HEK293 (cell line): ENCODE results near the gene PITPNC1.

Source experiments
- CTCF ChIA-PET: fragments of 350-600 bp; formaldehyde crosslinking; extraction: SDS; loops from one replicate; lab custom pipeline; 2021; ENCODE audit warnings: antibody characterized with exemption; lab: Yijun Ruan, JAX
- POLR2A ChIA-PET: fragments of 300-600 bp; formaldehyde crosslinking; extraction: SDS; loops from one replicate; lab custom pipeline; 2020; ENCODE audit warnings: antibody characterized with exemption, inconsistent platforms; lab: Yijun Ruan, JAX
- H3K27ac ChIP-seq: fragments of 200-500 bp; sonication (Bioruptor generic); 2 replicates; pipeline ENCODE4 v1.5.1; 2014; ENCODE audit warnings: low read depth, low read length, control low read depth, inconsistent platforms; ENCODE audit errors: extremely low read depth
- H3K36me3 ChIP-seq, 2 experiments: fragments of 200-500 bp in 1 of 2; sonication (Bioruptor generic) in 1 of 2; 1 replicate in 1 of 2; 2 replicates in 1 of 2; pipeline ENCODE4 v1.5.1; 2014 to 2017; ENCODE audit warnings: inconsistent platforms in 2 of 2, low read length in 2 of 2; ENCODE audit not compliant: control insufficient read depth in 2 of 2, insufficient read depth in 1 of 2
- H3K4me1 ChIP-seq: fragments of 200-500 bp; sonication (Bioruptor generic); 2 replicates; pipeline ENCODE4 v1.5.1; 2014; ENCODE audit warnings: mild to moderate bottlenecking, low read length, inconsistent platforms; ENCODE audit not compliant: control insufficient read depth, insufficient read depth
- H3K4me3 ChIP-seq: 2 replicates; pipeline ENCODE4 v1.5.1; 2011; ENCODE audit warnings: low read depth, mild to moderate bottlenecking, control low read depth, low read length, moderate library complexity
- H3K9me3 ChIP-seq: fragments of 200-500 bp; sonication (Bioruptor generic); 2 replicates; pipeline ENCODE4 v1.5.1; 2014; ENCODE audit warnings: low read depth, low read length, inconsistent platforms; ENCODE audit not compliant: control insufficient read depth, insufficient read depth
- BCL6B ChIP-seq: fragments of 450-650 bp; formaldehyde crosslinking; IDR thresholded peaks from 2 replicates; pipeline ENCODE4 v1.5.1; 2017; ENCODE audit warnings: missing biosample characterization, missing genetic modification characterization
- ELK4 ChIP-seq: IDR thresholded peaks from 2 replicates; pipeline ENCODE4 v1.6.1; 2011; ENCODE audit warnings: mild to moderate bottlenecking, low read depth, low read length, borderline replicate concordance
- GFI1B ChIP-seq: fragments of 450-650 bp; formaldehyde crosslinking; IDR thresholded peaks from 2 replicates; pipeline ENCODE4 v1.5.1; 2016; ENCODE audit warnings: missing biosample characterization, missing genetic modification characterization
- KLF10 ChIP-seq: fragments of 450-650 bp; IDR thresholded peaks from 2 replicates; pipeline ENCODE4 v1.5.1; 2018; ENCODE audit warnings: missing biosample characterization, mild to moderate bottlenecking, missing genetic modification characterization
- OVOL3 ChIP-seq: fragments of 450-650 bp; formaldehyde crosslinking; IDR thresholded peaks from 2 replicates; pipeline ENCODE4 v1.5.1; 2016; ENCODE audit warnings: missing biosample characterization, missing genetic modification characterization
- SP3 ChIP-seq: fragments of 450-650 bp; formaldehyde crosslinking; IDR thresholded peaks from 2 replicates; pipeline ENCODE4 v1.5.1; 2016; ENCODE audit warnings: missing biosample characterization, missing genetic modification characterization
- ZBTB10 ChIP-seq: fragments of 450-650 bp; formaldehyde crosslinking; IDR thresholded peaks from 2 replicates; pipeline ENCODE4 v1.5.1; 2016; ENCODE audit warnings: missing biosample characterization, missing genetic modification characterization
- ZBTB48 ChIP-seq: fragments of 450-650 bp; formaldehyde crosslinking; IDR thresholded peaks from 2 replicates; pipeline ENCODE4 v1.5.1; 2016; ENCODE audit warnings: missing biosample characterization, missing genetic modification characterization
- ZNF146 ChIP-seq: fragments of 450-650 bp; formaldehyde crosslinking; IDR thresholded peaks from 2 replicates; pipeline ENCODE4 v1.5.1; 2016; ENCODE audit warnings: missing biosample characterization, missing genetic modification characterization
- ZNF148 ChIP-seq: fragments of 450-650 bp; formaldehyde crosslinking; IDR thresholded peaks from 2 replicates; pipeline ENCODE4 v1.5.0; 2017; ENCODE audit warnings: missing biosample characterization, missing genetic modification characterization, borderline replicate concordance
- ZNF169 ChIP-seq: fragments of 450-650 bp; formaldehyde crosslinking; IDR thresholded peaks from 2 replicates; pipeline ENCODE4 v1.5.1; 2016; ENCODE audit warnings: missing biosample characterization, missing genetic modification characterization
- ZNF239 ChIP-seq: fragments of 450-650 bp; formaldehyde crosslinking; IDR thresholded peaks from 2 replicates; pipeline ENCODE4 v1.5.1; 2016; ENCODE audit warnings: missing biosample characterization, missing genetic modification characterization
- ZNF433 ChIP-seq: fragments of 450-650 bp; formaldehyde crosslinking; IDR thresholded peaks from 2 replicates; pipeline ENCODE4 v1.5.1; 2016; ENCODE audit warnings: missing biosample characterization, missing genetic modification characterization, low read depth
- ZNF529 ChIP-seq: fragments of 450-650 bp; formaldehyde crosslinking; IDR thresholded peaks from 2 replicates; pipeline ENCODE4 v1.5.1; 2017; ENCODE audit warnings: missing genetic modification characterization, missing biosample characterization; ENCODE audit not compliant: insufficient replicate concordance
- ZNF530 ChIP-seq: fragments of 450-650 bp; formaldehyde crosslinking; IDR thresholded peaks from 2 replicates; pipeline ENCODE4 v1.5.1; 2016; ENCODE audit warnings: low read depth, missing biosample characterization, missing genetic modification characterization
- ZNF544 ChIP-seq: fragments of 450-650 bp; formaldehyde crosslinking; IDR thresholded peaks from 2 replicates; pipeline ENCODE4 v1.5.0; 2017; ENCODE audit warnings: missing biosample characterization, missing genetic modification characterization
- ZNF639 ChIP-seq: fragments of 450-650 bp; formaldehyde crosslinking; IDR thresholded peaks from 2 replicates; pipeline ENCODE4 v1.5.1; 2016; ENCODE audit warnings: missing biosample characterization, missing genetic modification characterization
- ZNF791 ChIP-seq: fragments of 450-650 bp; formaldehyde crosslinking; IDR thresholded peaks from 2 replicates; pipeline ENCODE4 v1.5.1; 2016; ENCODE audit warnings: missing biosample characterization, missing genetic modification characterization
- ZSCAN30 ChIP-seq: fragments of 450-650 bp; IDR thresholded peaks from 2 replicates; pipeline ENCODE4 v1.5.1; 2018; ENCODE audit warnings: missing biosample characterization, mild to moderate bottlenecking, missing genetic modification characterization, moderate library complexity

The PITPNC1 gene

GRCh38 chr17:67672592-67673335 lies 295.7 kb downstream of the PITPNC1 start (continued):
- TF ChIP-seq ELK4: no peak
- no peak for TF ChIP-seq GFI1B

- Histone ChIP-seq H3K36me3 (no peaks in the 10 kb centered on the region), H3K4me1 (peaks cover 10% of the 10 kb centered on the region), H3K9me3 (no peaks in the 10 kb centered on the region), H3K4me3 (no peak overlapping the region), H3K27ac (no peak overlapping the region)
- ChIA-PET CTCF (interaction anchor here (1.5 kb wide), 1 partner anchor 13 kb away, joined by 4 read pairs; no protein-coding TSS in a partner anchor), POLR2A (no interaction called here)
- TF ChIP-seq OVOL3 (tag by site-specific recombination): no peak
- TF ChIP-seq ZBTB10 (tag by site-specific recombination): no peak
- TF ChIP-seq ZNF791 (tag by site-specific recombination): no peak
- no peak for TF ChIP-seq SP3 (tag by site-specific recombination)
- TF ChIP-seq ZSCAN30 (tag by site-specific recombination): no peak
- TF ChIP-seq KLF10: no peak
- no peak for TF ChIP-seq ZBTB48 (tag by site-specific recombination)
- no peak for TF ChIP-seq ZNF169 (tag by site-specific recombination)
- TF ChIP-seq ZNF530: no peak
- TF ChIP-seq ZNF544 (tag by site-specific recombination): no peak
- TF ChIP-seq ZNF529: no peak
- TF ChIP-seq ZNF433 (tag by site-specific recombination): no peak
Measured at GRCh38 chr17:67675481-67675880, 298.4 kb downstream of the PITPNC1 start.

- H3K27ac ChIP-seq: no peak overlapping the region
- TF ChIP-seq ZNF148 (tag by site-specific recombination): no peak
- no peak for TF ChIP-seq ZNF239 (tag by site-specific recombination)
- TF ChIP-seq BCL6B: no peak
- no peak for TF ChIP-seq ZNF639 (tag by site-specific recombination)
- no peak for TF ChIP-seq ZNF146 (tag by site-specific recombination)
- H3K4me1 ChIP-seq: peaks cover 6% of the 10 kb centered on the region; the same call in 1 of the 2 replicates
- H3K4me3 ChIP-seq: no peak overlapping the region
- ChIA-PET CTCF (interaction anchor here (0.6 to 1.8 kb wide), 3 partner anchors 12 to 99 kb away, joined by 4 to 6 read pairs (median 4); no protein-coding TSS in a partner anchor), POLR2A (no interaction called here)
- no peaks in the 10 kb centered on the region for H3K36me3 ChIP-seq
- H3K9me3 ChIP-seq: no peaks in the 10 kb centered on the region
Measured at GRCh38 chr17:67676305-67676704, 299.2 kb downstream of the PITPNC1 start.
